HL-60 (cell line): ENCODE measurements around the gene ENO4.

Source experiments
- CTCF ChIP-seq: IDR thresholded peaks from one replicate; pipeline ENCODE4 v1.5.1; 2011; ENCODE audit warnings: low read length, control low read depth, inconsistent platforms; ENCODE audit not compliant: insufficient read depth
- GABPA ChIP-seq: IDR thresholded peaks from 2 replicates; pipeline ENCODE4 v1.6.1; 2012; ENCODE audit warnings: low read depth
- REST ChIP-seq: IDR thresholded peaks from 2 replicates; pipeline ENCODE4 v1.6.1; 2012; ENCODE audit warnings: low read depth; ENCODE audit not compliant: insufficient replicate concordance

GRCh38 chr10:116909307-116909706, 60.0 kb downstream of the ENO4 start:
- TF ChIP-seq CTCF (no peak), GABPA (no peak), REST (no peak)
